NCI-H1930 (cell line): ENCODE measurements around the gene CRYBG3.

Experiments
- DNase-seq, 2 experiments: peaks; one replicate each; lab custom pipeline; 2025; lab: John Stamatoyannopoulos, UW

The CRYBG3 gene

DNA sequence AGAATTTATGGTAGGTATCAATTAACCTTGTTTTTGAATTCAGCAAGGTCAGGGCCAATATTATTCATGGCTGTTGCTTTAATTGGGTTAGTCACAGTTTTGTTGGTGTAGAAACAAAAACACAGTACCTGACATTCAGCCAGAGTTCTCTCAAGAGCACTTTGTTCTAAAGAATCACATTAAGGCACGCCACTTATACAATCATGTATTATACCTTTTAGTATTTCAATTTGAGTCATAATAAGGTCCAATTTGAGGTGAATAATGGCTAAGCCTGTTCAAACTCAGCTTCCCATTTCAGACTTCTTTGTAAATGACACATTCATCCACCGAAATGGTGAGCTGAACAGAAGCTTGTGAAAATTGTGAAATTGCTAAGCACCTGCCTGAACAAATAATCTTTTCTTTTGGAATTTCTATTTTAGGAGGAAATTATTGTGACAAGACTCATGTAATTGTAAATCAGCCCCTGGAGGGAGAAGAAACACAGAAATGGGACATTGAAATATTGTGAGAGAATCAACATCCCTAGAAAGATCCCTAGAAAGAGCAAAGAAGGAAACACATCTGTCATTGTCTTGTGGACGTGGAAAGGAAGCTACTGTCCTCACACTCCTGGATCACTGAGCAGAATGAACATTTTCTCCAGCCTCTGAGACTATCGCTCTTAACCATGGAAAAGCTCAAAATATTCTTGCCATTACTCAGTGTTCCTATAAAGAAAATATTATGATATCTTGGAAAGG lies 121.2 kb downstream of the CRYBG3 start:
- peak; percentile 67 to 68 for DNase-seq

DNA sequence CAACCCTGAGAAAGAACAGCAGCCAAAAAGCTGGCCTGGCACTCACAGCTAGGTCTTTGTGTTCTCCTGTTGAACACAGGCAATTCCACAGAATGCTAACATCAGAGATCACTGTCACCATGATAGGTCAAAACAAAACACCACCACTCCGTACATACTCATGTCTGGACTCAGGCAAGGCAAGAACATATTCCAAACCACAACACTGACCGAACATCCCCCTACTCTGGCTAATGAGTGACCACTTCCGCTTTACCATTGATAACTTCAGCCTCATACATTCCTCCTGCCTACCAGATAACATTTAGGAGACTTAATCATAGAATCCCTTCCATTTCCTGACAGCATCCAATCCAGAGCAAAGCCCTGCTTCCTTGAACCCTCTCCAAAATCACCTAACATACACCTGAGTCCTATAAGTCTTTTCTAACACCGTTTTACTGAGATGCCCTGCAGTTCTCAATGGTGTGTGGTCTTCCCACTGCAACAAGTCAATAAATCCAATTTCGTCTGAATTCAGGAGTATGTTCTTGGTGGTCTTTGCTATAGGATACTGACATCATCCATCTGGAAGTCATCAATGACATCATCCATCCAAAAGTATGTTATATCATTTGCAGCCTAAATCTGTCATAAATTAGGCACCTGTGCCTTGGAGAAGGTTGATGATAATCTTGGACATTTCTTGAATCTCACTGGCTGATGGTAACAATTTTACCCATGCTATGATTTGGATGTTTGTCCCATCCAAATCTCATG lies 126.7 kb downstream of the CRYBG3 start:
- DNase-seq = no peak

DNA sequence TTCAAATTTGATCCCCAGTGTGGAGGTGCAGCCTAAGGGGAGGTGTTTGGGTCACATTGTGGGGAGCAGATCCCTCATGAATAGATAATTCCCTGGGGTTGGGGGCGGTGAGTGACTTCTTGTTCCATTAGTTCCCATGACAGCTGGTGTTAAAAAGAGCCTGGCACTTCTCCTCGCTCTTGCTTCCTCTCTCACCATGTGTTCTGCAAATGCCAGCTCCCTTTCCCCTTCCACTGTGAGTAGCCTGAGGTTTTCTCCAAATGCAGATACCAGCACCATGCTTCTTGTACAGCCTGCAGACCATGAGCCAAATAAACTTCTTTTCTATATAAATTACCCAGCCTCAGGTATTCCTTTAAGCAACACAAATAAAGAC lies 127.3 kb downstream of the CRYBG3 start:
- no peak for DNase-seq

DNA sequence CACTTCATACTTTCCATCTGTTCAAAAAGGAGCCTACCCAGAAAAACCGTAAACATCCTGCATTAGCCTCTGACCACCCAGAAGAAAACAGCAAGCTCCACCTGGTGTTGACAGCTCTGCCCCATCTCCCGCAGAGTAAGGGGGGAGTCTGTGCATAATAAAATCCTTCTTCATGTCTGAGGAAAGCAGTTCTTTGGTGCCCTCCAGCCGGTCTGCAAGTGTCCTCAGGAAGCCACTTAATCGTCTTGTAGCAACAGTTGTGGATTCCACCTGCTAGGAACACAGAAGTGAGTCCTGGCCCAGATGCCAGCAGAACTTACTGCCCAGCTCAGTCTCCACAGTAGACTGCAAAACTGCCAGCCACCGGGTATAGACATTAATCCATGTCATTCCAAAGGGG lies 127.9 kb downstream of the CRYBG3 start:
- DNase-seq = no peak

DNA sequence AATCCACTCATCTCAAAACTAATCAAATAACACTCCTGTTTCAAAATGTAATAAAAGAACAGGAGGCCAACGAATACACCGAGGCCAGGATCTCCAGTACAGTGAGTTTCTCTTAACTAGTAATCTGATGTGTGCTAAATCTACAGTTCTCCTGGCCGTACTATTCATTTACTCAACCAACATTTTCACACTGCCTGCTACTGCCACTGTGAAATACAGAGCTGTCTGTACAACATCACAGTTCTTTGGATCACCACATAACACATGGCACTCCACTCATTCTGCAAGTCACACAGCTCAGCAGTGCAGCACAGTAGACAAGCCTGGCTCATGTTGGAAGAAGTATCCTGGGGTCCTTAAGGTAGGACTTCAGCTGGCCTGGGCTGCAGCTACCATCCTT lies 128.5 kb downstream of the CRYBG3 start:
- DNase-seq = no peak

DNA sequence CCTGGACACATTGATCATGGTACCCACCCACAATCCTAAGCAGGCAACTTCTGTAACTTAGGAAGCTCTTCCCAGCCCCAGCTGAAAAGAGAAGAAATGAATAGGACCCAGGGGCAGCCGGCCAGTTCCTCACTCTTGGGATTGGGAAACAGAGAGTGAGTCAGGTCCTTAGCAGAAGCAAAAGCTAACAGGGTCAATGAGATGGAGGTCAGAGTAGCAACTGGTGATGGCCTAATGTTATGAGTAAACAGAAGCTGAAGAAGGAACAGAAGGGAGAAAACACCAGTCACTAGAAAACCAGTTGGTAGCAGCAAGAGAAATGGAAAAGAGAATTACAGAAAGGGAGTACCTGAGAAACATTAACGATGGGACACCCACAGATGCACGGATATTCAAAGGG lies 130.5 kb downstream of the CRYBG3 start:
- no peak for DNase-seq

DNA sequence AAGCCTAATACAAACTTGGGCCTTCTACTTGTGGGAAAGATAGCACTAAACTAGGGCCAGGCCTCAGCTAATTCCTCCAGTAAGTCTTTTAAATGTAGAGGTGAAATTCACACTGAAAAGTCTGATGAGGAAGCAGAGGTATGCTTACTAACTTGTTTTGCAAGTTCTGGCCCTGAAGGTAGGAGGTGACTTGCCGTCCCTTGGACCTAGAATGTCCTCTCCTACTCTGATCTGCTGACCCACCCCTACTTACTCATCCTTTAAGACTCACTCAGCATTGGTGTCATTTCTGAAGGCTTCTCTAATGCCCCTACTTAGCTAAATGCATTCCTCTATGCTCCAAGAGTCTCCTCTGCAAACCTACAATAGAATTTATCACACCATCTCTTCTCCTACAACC lies 131.1 kb downstream of the CRYBG3 start:
- no peak for DNase-seq

DNA sequence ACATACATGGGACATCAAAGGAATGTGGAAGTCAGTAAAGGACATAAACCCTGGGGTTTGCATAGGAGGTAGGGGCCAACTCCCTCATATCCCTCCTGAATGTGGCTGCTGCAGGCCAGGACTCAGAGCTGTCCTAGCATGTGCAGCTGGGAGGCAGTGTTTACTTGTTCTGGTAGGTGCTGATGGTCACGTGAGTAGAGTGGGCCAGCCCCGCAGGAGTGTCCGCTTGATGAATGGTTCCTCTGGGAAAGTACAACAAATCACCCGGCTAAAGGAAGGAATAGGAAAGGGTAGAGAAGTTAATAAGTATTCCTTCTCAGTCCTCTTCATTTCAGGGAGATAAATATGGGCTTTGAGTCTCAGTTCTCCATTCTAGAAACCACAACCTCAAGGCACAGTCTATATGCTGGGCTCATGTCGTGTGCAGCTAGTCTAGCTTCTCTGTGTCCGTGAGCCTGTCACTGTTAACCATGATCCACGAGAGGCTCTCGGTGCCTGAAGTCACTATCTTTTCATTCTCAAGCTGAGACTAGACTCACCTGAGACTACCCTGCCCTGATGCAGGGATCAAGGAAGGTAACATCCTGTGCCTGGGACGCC lies 132.5 kb downstream of the CRYBG3 start:
- no peak for DNase-seq

DNA sequence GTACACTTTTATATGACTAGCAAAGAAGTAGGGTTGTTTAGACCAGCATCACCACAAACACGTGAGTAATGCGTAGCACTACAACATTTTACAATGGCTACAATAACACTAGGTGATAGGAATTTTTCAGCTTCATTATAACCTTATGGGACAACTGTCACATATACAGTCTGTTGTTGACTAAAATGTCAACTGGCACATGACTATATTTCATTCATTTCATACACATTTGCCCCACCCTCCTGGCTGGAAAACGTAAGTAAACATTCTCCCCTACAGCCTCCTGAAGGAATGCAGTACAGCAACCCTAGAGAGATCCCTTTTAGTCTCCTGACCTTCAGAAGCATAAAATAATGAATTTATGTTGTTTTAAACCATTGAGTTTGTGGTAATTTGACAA lies 134.2 kb downstream of the CRYBG3 start:
- no peak for DNase-seq

DNA sequence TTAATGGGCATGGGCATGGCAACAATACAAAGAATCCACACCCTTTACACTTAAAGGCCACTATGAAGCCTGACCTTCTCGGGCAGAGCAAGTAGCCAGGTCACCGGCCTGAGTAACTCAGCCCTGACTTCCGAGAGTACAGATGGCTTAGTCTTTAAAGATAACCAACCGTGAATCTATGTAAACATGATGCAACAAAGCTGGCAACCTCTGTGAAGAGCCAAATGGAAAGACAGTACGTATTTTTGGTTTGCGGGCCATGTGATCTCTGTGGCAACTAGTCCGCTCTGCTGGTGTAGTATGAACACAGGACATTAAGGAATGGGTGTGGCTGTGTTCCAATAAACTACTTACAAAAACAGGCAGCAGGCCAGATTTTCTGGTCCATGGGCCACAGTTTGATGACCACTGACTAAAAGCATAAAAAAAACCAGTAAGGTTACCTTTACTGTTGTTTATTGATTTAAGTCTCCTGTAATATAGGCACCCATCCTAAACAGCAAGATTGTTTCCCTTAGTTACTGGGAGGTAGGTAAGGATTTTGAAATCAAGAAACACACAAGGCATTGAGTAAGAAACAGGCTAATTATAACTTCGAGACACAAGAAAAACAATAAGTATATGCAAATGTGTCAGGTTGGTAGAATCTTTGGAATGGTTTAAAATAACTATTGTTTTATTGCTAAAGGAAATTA lies 136.0 kb downstream of the CRYBG3 start:
- DNase-seq = no peak

DNA sequence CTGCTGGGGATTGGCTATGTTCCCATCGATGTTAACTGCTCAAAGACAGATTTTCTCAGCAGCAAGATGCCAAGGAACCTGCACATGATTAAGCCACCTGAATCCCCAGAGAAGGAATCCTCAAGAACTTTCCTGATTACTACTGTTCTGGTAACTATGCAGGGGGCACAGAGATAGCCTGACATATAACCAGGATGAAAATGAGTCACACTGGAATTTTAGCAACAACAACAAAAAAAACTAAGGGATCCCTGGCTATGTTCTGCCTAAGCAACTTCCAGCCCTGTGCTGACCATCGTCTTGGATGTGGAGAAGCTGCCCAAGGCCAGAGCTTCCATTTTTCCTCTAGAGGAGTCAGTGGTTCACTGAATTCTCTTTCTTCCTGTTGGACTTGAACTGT lies 136.6 kb downstream of the CRYBG3 start:
- no peak for DNase-seq

DNA sequence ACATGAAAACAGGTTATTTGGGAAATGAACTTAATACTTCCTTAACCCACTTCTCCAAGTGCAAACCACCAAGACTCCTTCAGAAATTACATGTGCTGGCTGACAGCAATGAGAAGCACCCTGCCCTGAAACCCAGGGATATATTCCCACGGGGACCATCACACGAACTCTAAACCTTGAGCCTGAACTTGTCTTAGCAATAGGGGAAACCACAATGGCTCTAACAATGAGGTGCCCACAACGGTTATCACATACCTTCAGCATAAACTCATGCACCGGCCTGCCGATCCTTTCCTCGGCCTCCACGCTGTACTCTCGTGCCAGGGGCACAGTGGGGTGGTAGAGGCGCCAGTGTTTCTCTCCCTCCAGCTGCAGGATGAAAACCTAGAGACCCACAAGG lies 137.0 kb downstream of the CRYBG3 start:
- no peak for DNase-seq

DNA sequence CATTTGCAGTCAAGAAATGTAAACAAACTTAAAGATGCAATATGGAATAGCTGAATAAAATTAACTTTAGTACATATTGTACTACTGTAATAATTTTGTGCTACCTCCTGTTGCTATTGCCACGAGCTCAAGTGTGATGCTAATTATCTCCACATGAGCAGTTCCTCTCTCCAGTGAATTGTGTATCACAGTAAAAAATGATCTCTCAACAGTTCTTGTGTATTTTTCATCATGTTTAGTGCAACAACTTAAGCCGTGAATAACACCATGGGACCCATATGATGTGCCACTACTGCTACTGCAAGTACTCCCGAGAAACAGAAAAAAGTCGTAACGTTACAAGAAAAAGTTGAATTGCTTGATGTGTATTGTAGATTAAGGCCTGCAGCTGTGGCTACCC lies 138.1 kb downstream of the CRYBG3 start:
- no peak for DNase-seq

DNA sequence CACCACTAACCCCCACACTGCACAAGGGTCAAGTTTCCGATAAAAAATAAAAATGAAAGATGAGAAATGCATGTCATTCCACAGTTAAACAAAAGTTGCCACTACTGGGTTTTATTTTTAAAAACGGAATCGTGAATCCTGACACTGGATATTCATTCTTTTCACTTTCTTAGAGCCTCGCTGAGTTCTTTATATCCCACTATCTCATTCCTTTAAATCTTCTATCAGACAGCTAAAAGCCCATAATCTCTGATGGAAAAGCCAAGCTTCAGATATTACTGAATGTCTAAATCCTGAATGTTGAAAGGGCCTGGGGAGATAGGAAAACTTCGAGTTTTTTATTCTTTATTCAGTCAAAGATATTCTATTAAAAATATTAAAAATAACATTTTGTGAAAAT lies 138.7 kb downstream of the CRYBG3 start:
- no peak for DNase-seq

DNA sequence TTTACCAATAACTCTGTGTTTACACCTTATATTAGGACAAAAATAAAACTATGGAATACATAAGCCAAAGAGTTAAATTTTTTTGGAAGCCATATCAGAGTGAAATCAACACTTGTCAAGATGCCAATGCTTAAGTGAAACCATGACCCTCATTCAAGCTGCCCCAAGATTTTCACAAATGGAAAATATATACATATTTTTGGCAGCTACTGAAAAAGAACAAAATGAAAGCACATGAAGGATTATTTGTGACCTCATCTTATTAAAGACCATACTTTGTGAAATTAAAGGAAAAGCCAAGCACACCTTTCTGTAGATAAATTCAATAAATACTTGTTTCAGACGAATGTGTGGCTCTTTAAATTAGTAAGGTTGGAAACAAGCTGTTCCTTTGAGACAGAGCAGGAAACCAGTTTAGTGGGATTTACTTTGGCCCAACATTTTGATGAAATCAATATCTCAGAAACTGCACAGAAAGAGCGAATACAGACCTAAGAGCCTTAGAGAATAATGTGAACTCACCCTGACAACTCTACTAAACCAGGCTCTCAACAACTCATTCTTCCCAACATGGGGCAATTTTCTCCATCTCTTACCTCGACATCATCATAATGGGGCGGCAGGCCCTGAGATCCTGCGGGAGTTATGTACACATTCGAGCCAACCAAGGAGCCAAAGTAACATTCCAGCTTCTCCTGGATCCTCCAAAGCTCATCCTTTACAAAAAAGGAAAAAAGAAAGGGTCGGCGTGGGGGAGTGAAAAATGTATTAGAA lies 139.4 kb downstream of the CRYBG3 start:
- DNase-seq = no peak

DNA sequence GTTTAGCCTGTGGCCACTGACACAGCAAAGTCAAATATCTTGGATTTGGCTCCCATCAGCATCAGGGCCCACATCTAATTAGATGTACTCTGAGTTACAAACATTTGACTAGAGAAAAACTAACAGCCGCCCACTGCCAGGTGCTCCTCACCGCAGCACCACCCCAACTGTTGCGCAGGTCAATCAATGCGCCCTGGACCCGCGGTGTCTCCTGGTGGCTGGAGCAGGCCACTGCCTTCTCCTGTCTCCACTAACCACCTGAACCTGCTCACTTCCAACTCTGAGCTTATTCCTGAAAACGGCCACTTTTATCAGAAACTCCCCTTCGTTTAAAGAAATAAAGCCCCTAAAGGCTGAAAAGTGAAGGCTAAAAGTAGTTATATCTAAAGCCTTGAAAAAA lies 146.2 kb downstream of the CRYBG3 start:
- no peak for DNase-seq

DNA sequence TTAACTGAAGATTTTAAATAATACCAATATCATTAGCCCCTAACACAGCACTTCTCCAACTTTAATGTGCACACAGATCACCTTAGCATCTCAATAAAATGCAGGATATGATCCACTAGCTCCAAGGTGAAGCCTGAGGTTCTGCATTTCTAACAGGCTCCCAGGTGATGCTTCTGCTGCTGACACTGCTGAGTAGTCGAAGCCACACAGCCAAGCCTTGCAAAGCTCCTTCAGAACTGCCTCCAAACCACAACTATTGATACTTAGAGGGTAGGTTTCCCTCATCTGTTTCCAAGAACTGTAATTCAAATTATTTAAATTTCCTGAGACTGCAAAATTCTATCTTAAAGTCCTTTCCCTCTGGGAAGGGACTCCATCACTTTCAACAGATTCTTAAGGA lies 146.6 kb downstream of the CRYBG3 start:
- DNase-seq = no peak

DNA sequence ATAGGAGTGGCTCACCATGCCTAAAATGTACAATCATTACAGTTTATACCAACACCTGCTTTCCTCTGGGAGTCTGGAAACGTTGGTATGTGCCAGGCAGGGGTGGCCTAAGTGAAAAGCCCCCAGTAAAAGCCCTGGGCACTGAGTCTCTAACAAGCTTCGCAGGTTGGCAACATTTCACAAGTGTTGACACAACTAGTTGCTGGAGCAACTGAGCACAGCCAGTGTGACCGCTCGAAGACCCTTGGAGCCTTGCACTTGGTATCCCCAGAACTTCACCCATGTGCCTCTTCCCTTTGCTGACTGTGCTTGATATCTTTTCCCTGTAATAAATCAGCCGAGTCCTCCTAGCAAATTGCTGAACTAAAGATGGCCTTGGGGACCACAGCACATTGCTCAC lies 147.7 kb downstream of the CRYBG3 start:
- no peak for DNase-seq

DNA sequence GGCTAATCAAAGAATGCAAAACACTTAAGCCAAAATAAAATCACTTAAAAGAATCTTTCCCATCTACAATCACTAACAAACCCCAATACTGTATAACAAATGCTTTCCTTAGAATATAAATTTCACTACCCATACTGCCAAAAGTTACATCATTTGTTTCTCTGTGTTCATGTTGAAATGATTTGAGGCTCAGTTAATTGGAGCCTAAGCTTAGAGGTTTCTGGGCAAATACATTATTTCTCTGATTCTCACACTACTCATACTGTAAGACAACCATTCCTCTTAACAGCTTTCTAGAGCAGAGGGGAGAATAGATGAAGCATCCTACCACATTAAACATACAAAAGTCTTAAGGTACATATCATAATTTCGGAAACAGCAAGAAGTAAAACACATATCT lies 148.3 kb downstream of the CRYBG3 start:
- DNase-seq = no peak

DNA sequence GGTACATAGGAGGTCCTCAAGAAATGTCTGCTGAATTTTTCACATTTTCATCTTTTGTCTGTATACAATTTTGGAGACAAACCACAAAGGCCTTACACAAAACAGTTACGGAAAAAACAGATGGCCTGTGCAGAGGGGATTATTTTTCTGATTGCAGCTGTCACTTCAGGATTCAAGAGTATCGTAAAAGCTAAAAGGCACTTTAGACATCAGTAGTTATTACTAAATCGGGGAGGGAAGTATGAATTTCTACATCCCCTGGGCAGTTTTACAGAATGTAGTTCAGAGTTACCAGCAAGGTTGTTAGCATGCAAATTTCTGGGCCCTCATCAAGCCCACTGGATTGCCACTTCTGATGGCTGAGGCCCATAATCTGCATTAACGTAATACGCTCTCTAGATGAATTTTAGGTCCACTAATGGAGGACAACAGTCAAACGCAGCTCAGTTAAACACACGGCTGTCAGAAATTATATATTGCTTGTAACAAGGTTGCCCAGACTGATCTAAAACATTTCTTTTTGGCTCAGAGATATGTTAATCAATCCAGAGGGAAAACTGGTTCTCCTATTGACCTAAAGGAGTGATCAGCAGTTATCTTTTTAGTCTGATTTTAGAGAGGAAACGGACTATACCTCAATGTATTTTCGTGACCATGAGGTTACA lies 149.3 kb downstream of the CRYBG3 start:
- DNase-seq = no peak
